Stomach (tissue), 4 donors: ENCODE measurements around the gene NUSAP1.
"Not testable (repeated sequence)": the region's sequence is repeated elsewhere in the genome, so short reads cannot be mapped to it uniquely, and the experiment has no call there.

ENCODE experiments used
- CTCF ChIP-seq, 7 experiments: fragments of 450-650 bp in 4 of 7; fragments of 200-600 bp in 3 of 7; sonication (generic) in 3 of 7; IDR thresholded peaks; one replicate each; pipeline ENCODE4 v1.5.1; 2016 to 2019; ENCODE audit warnings: antibody characterized with exemption in 7 of 7, control low read depth in 2 of 7, mild to moderate bottlenecking in 1 of 7
- POLR2AphosphoS5 ChIP-seq, 3 donors: sonication (generic); formaldehyde crosslinking; IDR thresholded peaks; one replicate each; pipeline ENCODE4 v1.6.1; 2016; ENCODE audit warnings: antibody characterized with exemption in 3 of 3

- TF ChIP-seq CTCF, POLR2AphosphoS5 (IDR thresholded peaks at IDR 0.05): not testable (repeated sequence)
Measured at GRCh38 chr15:41282980-41283652, 49.6 kb upstream of the NUSAP1 start.
